ENCODE data around the gene UST. TPM values are rescaled to one million over a fixed set of nuclear protein-coding genes. Genes with fewer than 3 reads are reported as not detected.
A peak's percentile ranks its signal among the peaks of the same experiment; 100 is the strongest.

UST gene
- 9.2 TPM for polyA plus RNA-seq (2013, experiment 1 of 2)
- 8.9 TPM for polyA plus RNA-seq (2013, experiment 2 of 2)

- WGBS, result 1% methylated on average over 28 of the region's 50 CpGs
- Histone ChIP-seq H3K9me3 (ENCODE audit: control insufficient read depth, low read length) (no peaks in the 10 kb centered on the region), H3K9ac (ENCODE audit: low read length) (peak within 1 kb of the TSS; percentile 93), H3K27me3 (ENCODE audit: control insufficient read depth in 1 of 2, insufficient read depth in 1 of 2, low read length in 2 of 2) (peaks cover 0 to 4% of the 10 kb centered on the region in 2 experiments), H2BK5ac (ENCODE audit: low read depth, low read length, poor library complexity, severe bottlenecking) (no peak within 1 kb of the TSS), H3K23ac (ENCODE audit: low read length in 2 of 2) (peak within 1 kb of the TSS in 1 of 2 experiments; percentile 95), H3K36me3 (ENCODE audit: control insufficient read depth in 1 of 2, insufficient read depth in 2 of 2, low read depth in 1 of 2, low read length in 2 of 2) (no peaks in the 10 kb centered on the region), H3K27ac (ENCODE audit: low read length, poor library complexity, severe bottlenecking) (peak within 1 kb of the TSS; percentile 35), H2BK12ac (ENCODE audit: low read length in 2 of 2) (peak within 1 kb of the TSS in 1 of 2 experiments; percentile 94), H4K91ac (ENCODE audit: low read length) (no peak within 1 kb of the TSS), H4K8ac (ENCODE audit: low read length) (peak within 1 kb of the TSS; percentile 27), H3K4ac (ENCODE audit: low read depth in 1 of 2, low read length in 2 of 2) (peak within 1 kb of the TSS; percentile 69 to 71), H3K4me1 (ENCODE audit: control insufficient read depth, insufficient read depth, low read depth, low read length) (peaks cover 18% of the 10 kb centered on the region), H3K4me3 (ENCODE audit: insufficient read depth in 1 of 2, low read depth in 1 of 2, low read length in 2 of 2) (peak within 1 kb of the TSS; percentile 82 to 88), H2AK5ac (ENCODE audit: low read length, severe bottlenecking) (no peak within 1 kb of the TSS), H2BK120ac (ENCODE audit: low read depth, low read length) (peak within 1 kb of the TSS; percentile 82), H3K4me2 (ENCODE audit: low read length, poor library complexity, severe bottlenecking) (peak within 1 kb of the TSS; percentile 99), H3K79me1 (replicated peaks; ENCODE audit: low read length, poor library complexity, severe bottlenecking) (peaks cover 16% of the 10 kb centered on the region), H3K14ac (ENCODE audit: low read length in 2 of 2) (peak within 1 kb of the TSS in 1 of 2 experiments; percentile 84), H2BK15ac (ENCODE audit: low read depth, poor library complexity, severe bottlenecking) (peak within 1 kb of the TSS; percentile 91), H2AFZ (ENCODE audit: low read depth, low read length) (peak within 1 kb of the TSS; percentile 94), H3K18ac (ENCODE audit: low read depth in 1 of 2, low read length in 2 of 2) (peak within 1 kb of the TSS; percentile 82 to 92)
- peak; percentile 96 for DNase-seq
Observed at GRCh38 chr6:148746363-148747144, at the start of gene UST. Gene UST (plus strand): TSS chr6:148747030. CDS start chr6:148747431, 401 bp downstream.

- H4K91ac ChIP-seq (ENCODE audit: low read length), result no peak overlapping the region
- H4K8ac ChIP-seq (ENCODE audit: low read length), result no peak overlapping the region
- peak overlapping the region; percentile 36 for H2BK15ac ChIP-seq (ENCODE audit: low read depth, poor library complexity, severe bottlenecking)
- no peak overlapping the region for H3K18ac ChIP-seq (ENCODE audit: low read depth in 1 of 2, low read length in 2 of 2)
- H3K4me1 ChIP-seq (ENCODE audit: control insufficient read depth, insufficient read depth, low read depth, low read length), result peaks cover 1% of the 10 kb centered on the region
- no peak overlapping the region for H2BK12ac ChIP-seq (ENCODE audit: low read length in 2 of 2)
- no peak overlapping the region for H2AFZ ChIP-seq (ENCODE audit: low read depth, low read length)
- 95% methylated on average over 26 of the region's 26 CpGs for WGBS
- no peak overlapping the region for H3K23ac ChIP-seq (ENCODE audit: low read length in 2 of 2)
- H3K14ac ChIP-seq (ENCODE audit: low read length in 2 of 2), result no peak overlapping the region
- no peak for DNase-seq
- H3K4me3 ChIP-seq (ENCODE audit: insufficient read depth in 1 of 2, low read depth in 1 of 2, low read length in 2 of 2), result no peak overlapping the region
- no peak overlapping the region for H2BK5ac ChIP-seq (ENCODE audit: low read depth, low read length, poor library complexity, severe bottlenecking)
- H3K9ac ChIP-seq (ENCODE audit: low read length), result no peak overlapping the region
- H3K27me3 ChIP-seq (ENCODE audit: control insufficient read depth in 1 of 2, insufficient read depth in 1 of 2, low read length in 2 of 2), result no peaks in the 10 kb centered on the region
- H3K27ac ChIP-seq (ENCODE audit: low read length, poor library complexity, severe bottlenecking), result no peak overlapping the region
- no peak overlapping the region for H3K4me2 ChIP-seq (ENCODE audit: low read length, poor library complexity, severe bottlenecking)
- no peaks in the 10 kb centered on the region for H3K79me1 ChIP-seq (replicated peaks; ENCODE audit: low read length, poor library complexity, severe bottlenecking)
- H2BK120ac ChIP-seq (ENCODE audit: low read depth, low read length), result no peak overlapping the region
- H3K9me3 ChIP-seq (ENCODE audit: control insufficient read depth, low read length), result peaks cover 2% of the 10 kb centered on the region
- no peak overlapping the region for H3K4ac ChIP-seq (ENCODE audit: low read depth in 1 of 2, low read length in 2 of 2)
- no peaks in the 10 kb centered on the region for H3K36me3 ChIP-seq (ENCODE audit: control insufficient read depth in 1 of 2, insufficient read depth in 2 of 2, low read depth in 1 of 2, low read length in 2 of 2)
- no peak overlapping the region for H2AK5ac ChIP-seq (ENCODE audit: low read length, severe bottlenecking)
Observed at GRCh38 chr6:148697895-148698440, 48.9 kb upstream of the UST start.

- no peak overlapping the region for H2BK15ac ChIP-seq (ENCODE audit: low read depth, poor library complexity, severe bottlenecking)
- no peaks in the 10 kb centered on the region for H3K36me3 ChIP-seq (ENCODE audit: control insufficient read depth in 1 of 2, insufficient read depth in 2 of 2, low read depth in 1 of 2, low read length in 2 of 2)
- peak overlapping the region in 1 of 2 experiments; percentile 16 for H3K18ac ChIP-seq (ENCODE audit: low read depth in 1 of 2, low read length in 2 of 2)
- 97% methylated on average over 27 of the region's 27 CpGs for WGBS
- no peak overlapping the region for H3K4me3 ChIP-seq (ENCODE audit: insufficient read depth in 1 of 2, low read depth in 1 of 2, low read length in 2 of 2)
- H3K4me2 ChIP-seq (ENCODE audit: low read length, poor library complexity, severe bottlenecking), result no peak overlapping the region
- DNase-seq, result no peak
- H3K27ac ChIP-seq (ENCODE audit: low read length, poor library complexity, severe bottlenecking), result no peak overlapping the region
- no peak overlapping the region for H2BK5ac ChIP-seq (ENCODE audit: low read depth, low read length, poor library complexity, severe bottlenecking)
- no peaks in the 10 kb centered on the region for H3K4me1 ChIP-seq (ENCODE audit: control insufficient read depth, insufficient read depth, low read depth, low read length)
- H4K8ac ChIP-seq (ENCODE audit: low read length), result peak overlapping the region; percentile 32
- H3K4ac ChIP-seq (ENCODE audit: low read depth in 1 of 2, low read length in 2 of 2), result no peak overlapping the region
- no peak overlapping the region for H2BK120ac ChIP-seq (ENCODE audit: low read depth, low read length)
- no peak overlapping the region for H2BK12ac ChIP-seq (ENCODE audit: low read length in 2 of 2)
- no peak overlapping the region for H2AK5ac ChIP-seq (ENCODE audit: low read length, severe bottlenecking)
- no peak overlapping the region for H3K9ac ChIP-seq (ENCODE audit: low read length)
- no peak overlapping the region for H3K23ac ChIP-seq (ENCODE audit: low read length in 2 of 2)
- no peaks in the 10 kb centered on the region for H3K27me3 ChIP-seq (ENCODE audit: control insufficient read depth in 1 of 2, insufficient read depth in 1 of 2, low read length in 2 of 2)
- peaks cover 4% of the 10 kb centered on the region for H3K9me3 ChIP-seq (ENCODE audit: control insufficient read depth, low read length)
- no peaks in the 10 kb centered on the region for H3K79me1 ChIP-seq (replicated peaks; ENCODE audit: low read length, poor library complexity, severe bottlenecking)
- H3K14ac ChIP-seq (ENCODE audit: low read length in 2 of 2), result no peak overlapping the region
- H4K91ac ChIP-seq (ENCODE audit: low read length), result no peak overlapping the region
- no peak overlapping the region for H2AFZ ChIP-seq (ENCODE audit: low read depth, low read length)
Observed at GRCh38 chr6:148698671-148699180, 48.1 kb upstream of the UST start.

GRCh38 chr6:148700047-148700715 is 46.6 kb upstream of the UST start:
- Histone ChIP-seq H3K36me3 (ENCODE audit: control insufficient read depth in 1 of 2, insufficient read depth in 2 of 2, low read depth in 1 of 2, low read length in 2 of 2) (no peaks in the 10 kb centered on the region), H3K14ac (ENCODE audit: low read length in 2 of 2) (no peak overlapping the region), H3K27me3 (ENCODE audit: control insufficient read depth in 1 of 2, insufficient read depth in 1 of 2, low read length in 2 of 2) (no peaks in the 10 kb centered on the region), H3K4me2 (ENCODE audit: low read length, poor library complexity, severe bottlenecking) (no peak overlapping the region), H3K9ac (ENCODE audit: low read length) (peak overlapping the region; percentile 84), H3K4me1 (ENCODE audit: control insufficient read depth, insufficient read depth, low read depth, low read length) (no peaks in the 10 kb centered on the region), H2AFZ (ENCODE audit: low read depth, low read length) (no peak overlapping the region), H3K9me3 (ENCODE audit: control insufficient read depth, low read length) (peaks cover 4% of the 10 kb centered on the region), H3K4ac (ENCODE audit: low read depth in 1 of 2, low read length in 2 of 2) (no peak overlapping the region), H3K18ac (ENCODE audit: low read depth in 1 of 2, low read length in 2 of 2) (no peak overlapping the region), H3K79me1 (replicated peaks; ENCODE audit: low read length, poor library complexity, severe bottlenecking) (no peaks in the 10 kb centered on the region), H2BK12ac (ENCODE audit: low read length in 2 of 2) (no peak overlapping the region), H3K4me3 (ENCODE audit: insufficient read depth in 1 of 2, low read depth in 1 of 2, low read length in 2 of 2) (peak overlapping the region in 1 of 2 experiments; percentile 77), H2AK5ac (ENCODE audit: low read length, severe bottlenecking) (no peak overlapping the region), H4K8ac (ENCODE audit: low read length) (no peak overlapping the region), H3K23ac (ENCODE audit: low read length in 2 of 2) (no peak overlapping the region), H4K91ac (ENCODE audit: low read length) (no peak overlapping the region), H2BK120ac (ENCODE audit: low read depth, low read length) (no peak overlapping the region), H2BK5ac (ENCODE audit: low read depth, low read length, poor library complexity, severe bottlenecking) (no peak overlapping the region), H3K27ac (ENCODE audit: low read length, poor library complexity, severe bottlenecking) (no peak overlapping the region), H2BK15ac (ENCODE audit: low read depth, poor library complexity, severe bottlenecking) (no peak overlapping the region)
- WGBS, result 86% methylated on average over 1 of the region's 2 CpGs
- peak; percentile 21 for DNase-seq

Data from mesenchymal stem cell (in vitro differentiated cells and primary cell).